CD4-positive, alpha-beta T cell treated with Interleukin-15 for 4 hours (primary cell): ENCODE data around the gene SEMA6C.
"Not testable (repeated sequence)": the region's sequence is repeated elsewhere in the genome, so short reads cannot be mapped to it uniquely, and the experiment has no call there.

Experiments
- DNase-seq: peaks from one replicate; pipeline ENCODE4 v3.0.0-alpha.2; 2020; ENCODE audit warnings: low spot score

The SEMA6C gene

GRCh38 chr1:151146412-151147131, at the start of gene SEMA6C:
Gene SEMA6C, minus strand, starts transcription at chr1:151146631. Its CDS starts 4,010 bp downstream, at chr1:151142621.
- DNase-seq, result peak; percentile 85

DNA sequence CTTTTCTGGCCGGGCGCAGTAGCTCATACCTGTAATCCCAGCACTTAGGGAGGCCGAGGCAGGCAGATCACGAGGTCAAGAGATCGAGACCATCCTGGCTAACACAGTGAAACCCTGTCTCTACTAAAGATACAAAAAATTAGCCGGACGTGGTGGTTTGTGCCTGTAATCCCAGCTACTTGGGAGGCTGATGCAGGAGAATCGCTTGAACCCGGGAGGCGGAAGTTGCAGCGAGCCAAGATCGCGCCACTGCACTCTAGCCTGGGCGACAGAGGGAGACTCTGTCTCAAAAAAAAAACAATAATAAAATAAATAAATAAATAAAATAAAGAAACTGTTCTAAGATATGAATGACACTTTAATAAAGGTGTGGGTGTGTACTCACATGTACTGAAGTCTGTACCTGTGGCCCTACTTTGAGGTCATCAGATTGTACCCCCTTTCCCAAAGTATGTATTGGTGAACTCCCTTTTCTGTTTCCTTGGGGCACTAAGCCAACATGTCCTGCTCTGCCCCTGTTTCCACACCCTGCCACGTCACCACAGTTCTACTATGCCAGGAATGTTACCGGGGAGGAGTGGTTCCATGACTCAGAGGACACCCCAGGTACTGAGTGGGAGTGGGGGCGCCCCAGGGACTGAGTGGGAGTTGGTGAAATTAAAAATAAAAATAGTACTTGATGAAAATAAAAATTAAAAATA, 48.6 kb upstream of the SEMA6C start:
- DNase-seq, result not testable (repeated sequence)

DNA sequence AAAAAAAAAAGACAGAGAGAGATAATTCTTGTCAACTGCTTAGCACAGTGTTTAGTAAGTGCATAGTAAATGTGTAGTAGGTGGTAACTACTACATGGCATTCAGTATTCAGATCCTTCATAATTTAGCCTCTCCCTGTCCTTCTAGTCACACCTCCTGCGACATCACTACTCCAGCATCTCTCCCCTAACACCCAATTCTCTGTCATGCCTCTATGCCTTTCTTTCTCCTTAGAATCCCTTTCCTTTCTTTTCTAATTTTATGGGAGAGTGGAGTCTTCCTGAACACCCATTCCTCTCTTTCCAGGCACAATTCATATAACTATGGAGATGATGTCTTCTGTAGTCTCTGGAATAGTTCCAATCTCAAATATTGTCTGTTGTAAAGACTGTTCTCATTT, 47.4 kb upstream of the SEMA6C start:
- no peak for DNase-seq

- no peak for DNase-seq
Measured at GRCh38 chr1:151193304-151193703, 46.9 kb upstream of the SEMA6C start.

DNA sequence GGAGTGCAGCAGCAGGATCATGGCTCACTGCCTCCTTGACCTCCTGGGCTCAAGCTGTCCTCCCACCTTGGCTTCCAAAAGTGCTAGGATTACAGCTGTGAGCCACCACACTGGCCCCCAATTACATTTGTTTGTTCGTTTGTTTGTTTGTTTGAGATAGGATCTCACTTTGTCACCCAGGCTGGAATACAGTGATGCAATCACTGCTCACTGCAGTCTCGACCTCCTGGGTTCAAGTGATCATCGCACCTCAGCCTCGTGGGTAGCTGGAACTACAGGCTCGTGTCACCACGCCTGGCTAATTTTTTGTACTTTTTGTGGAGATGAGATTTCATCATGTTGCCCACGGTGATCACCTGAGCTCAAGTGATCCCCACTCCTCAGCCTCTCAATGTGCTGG, 45.6 kb upstream of the SEMA6C start:
- DNase-seq, result no peak

- peak; percentile 85 for DNase-seq
Measured at GRCh38 chr1:151189637-151190445, 43.4 kb upstream of the SEMA6C start, which contains the start of gene VPS72. Gene VPS72, minus strand, starts transcription at chr1:151190197. Its CDS starts 76 bp downstream, at chr1:151190121.

GRCh38 chr1:151188667-151189066, 42.2 kb upstream of the SEMA6C start:
- DNase-seq, result not testable (repeated sequence)

- DNase-seq, result no peak
Measured at GRCh38 chr1:151187205-151187604, 40.8 kb upstream of the SEMA6C start.

DNA sequence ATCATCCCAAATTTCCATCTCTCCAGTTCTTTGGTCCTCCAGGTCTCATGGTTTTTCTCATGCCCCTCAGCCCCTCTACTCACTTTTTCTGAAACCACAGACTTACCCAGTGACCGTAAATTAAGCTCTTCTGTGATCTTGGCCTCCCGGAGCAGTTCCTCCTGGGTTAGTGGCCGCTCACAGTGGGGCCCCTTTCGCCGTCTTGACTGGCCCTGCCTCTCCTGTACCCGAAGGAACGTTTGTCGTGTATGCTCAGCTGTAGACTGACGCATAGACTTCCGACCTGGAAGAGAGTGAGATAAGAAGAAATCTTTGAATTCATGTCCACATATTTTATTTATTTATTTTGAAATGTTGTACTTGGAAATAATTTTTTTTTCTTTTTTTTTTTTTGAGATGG, 37.8 kb upstream of the SEMA6C start:
- no peak for DNase-seq

DNA sequence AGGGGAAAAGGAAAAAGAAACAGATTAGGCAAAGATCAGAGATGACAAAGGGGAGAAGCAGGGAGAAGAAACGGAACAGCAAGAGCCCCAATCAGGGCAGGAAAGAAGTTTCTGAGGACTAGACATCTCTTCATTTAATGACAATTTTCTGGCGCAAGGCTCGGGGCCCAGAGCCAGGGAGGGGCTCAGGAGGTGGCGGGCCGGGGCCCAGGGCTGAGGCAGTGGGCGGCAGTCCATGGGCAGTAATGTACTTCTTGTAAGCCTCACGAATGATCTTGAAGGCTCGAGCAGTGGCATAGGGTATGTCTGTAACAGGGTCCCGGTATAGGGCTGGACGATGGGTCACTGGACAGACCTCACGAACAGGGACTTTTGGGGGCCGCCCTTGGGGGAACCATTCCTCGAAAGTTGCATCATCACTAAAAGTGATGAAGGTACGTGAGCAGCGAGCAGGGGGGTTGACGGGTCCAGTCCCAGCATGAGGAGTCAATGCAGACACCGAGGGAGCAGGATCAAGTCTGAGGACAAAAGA, 30.1 kb upstream of the SEMA6C start:
- DNase-seq, result no peak

- no peak for DNase-seq
Measured at GRCh38 chr1:151175863-151176262, 29.4 kb upstream of the SEMA6C start, which contains the start of gene TMOD4. Gene TMOD4, minus strand, starts transcription at chr1:151175981. Its CDS starts 1,106 bp downstream, at chr1:151174875.

GRCh38 chr1:151175041-151175741, 28.8 kb upstream of the SEMA6C start:
- no peak for DNase-seq

DNA sequence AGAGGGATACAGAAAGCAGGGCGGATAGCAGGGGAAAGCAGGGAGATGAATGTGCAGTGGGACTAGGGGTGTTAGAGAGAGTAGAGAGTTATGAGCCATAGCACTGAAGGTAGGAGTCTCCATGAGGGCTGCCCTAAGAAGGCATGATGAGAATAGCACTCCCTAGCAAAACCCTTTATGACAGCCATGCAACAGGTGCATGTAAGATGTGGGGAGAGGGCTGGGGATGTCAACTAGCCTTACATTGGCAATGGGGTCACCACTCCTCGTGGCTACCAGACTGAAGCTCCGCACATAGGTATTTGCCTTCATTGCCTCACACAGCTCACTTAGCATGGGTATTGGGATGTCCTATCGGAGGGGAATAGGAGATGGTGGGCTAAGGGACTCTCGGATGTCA, 24.8 kb upstream of the SEMA6C start:
- no peak for DNase-seq

- DNase-seq, result no peak
Measured at GRCh38 chr1:151167116-151167515, 20.7 kb upstream of the SEMA6C start.

- DNase-seq, result no peak
Measured at GRCh38 chr1:151166505-151166956, 20.1 kb upstream of the SEMA6C start.

DNA sequence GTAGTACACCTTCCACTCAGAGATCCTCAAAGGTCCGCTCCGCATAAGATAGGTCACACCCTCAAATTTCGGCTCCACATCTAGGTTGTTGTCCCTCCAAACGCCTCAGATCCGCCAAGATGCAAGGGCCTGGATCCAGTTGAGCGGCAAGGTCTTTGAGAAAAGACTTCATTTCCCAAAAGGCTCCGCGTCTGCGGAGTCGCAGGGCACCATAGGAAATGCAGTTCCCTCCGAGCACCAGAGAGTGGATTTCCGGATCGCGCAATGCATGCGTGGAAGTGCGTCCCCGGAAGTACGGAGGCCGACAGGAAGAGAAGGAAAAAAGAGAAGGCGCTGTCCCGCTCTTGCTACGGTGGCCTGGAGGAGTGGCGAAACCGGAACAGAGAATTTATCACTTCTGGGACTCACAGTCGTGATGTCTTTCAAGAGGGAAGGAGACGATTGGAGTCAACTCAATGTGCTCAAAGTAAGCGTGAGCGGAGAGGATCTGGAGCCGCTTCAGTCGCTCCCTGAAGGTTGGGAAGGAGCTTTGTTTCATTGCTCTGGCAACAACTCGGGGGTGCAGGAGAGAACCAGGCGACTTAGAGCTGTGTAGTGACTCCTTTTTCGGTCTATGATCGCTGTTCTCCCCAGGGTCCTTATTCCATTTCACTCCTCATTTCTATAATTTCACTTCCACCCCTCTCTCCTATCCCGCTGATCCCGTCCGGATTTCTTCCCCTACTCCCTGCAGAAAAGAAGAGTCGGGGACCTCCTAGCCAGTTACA, 19.5 kb upstream of the SEMA6C start, which contains the start of the genes LYSMD1 and SCNM1:
Gene LYSMD1 (minus strand): TSS at position 165 of the 767 bp plus-strand sequence. CDS start 644 bp downstream, outside the sequence.
Gene SCNM1 (plus strand): TSS at position 407 of the 767 bp plus-strand sequence. CDS start 9 bp downstream, at position 416.
- peak; percentile 98 for DNase-seq

DNA sequence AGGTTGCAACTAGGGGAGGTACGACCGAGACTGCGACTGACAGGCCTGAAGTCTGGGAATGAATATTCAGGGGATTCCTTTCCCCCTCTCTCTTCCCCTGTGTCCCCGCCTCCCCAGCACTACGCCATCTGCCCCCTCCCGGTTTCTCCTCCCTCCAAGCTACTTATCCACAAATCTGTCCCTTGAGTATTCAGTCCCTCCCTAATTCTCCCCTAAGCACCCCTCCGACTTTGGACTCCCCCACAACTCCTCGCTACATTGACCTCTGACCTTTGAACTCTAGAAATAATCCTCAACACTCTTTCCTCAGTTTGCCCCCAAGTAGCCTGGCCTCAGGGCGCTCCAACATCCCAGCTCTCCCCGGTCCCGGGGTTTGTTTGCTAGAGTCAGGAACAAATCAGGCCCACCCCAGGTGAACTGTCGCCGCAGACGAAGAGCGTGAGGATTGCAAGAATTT, 18.9 kb upstream of the SEMA6C start:
- DNase-seq, result no peak

- DNase-seq, result no peak
Measured at GRCh38 chr1:151164732-151165280, 18.4 kb upstream of the SEMA6C start.

DNA sequence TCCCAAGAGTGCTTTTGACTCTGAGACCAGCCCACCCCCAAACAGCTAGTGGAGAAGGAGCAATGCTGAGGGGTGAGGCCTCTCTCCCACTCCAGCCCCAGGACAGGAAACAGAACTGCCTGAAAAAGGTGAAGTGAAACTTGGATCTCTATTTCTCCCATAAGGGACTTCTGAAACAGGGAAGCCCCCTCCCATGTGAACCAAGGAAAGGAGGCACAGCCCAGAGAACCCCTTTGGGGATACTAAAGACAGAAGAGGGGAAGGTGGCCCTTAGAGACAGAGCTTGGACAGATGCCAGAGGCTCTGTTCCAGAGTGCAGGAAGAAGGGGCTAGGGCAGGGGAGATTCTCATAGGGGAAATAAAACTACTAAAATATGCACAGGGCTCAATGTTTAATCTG, 12.9 kb upstream of the SEMA6C start:
- no peak for DNase-seq

DNA sequence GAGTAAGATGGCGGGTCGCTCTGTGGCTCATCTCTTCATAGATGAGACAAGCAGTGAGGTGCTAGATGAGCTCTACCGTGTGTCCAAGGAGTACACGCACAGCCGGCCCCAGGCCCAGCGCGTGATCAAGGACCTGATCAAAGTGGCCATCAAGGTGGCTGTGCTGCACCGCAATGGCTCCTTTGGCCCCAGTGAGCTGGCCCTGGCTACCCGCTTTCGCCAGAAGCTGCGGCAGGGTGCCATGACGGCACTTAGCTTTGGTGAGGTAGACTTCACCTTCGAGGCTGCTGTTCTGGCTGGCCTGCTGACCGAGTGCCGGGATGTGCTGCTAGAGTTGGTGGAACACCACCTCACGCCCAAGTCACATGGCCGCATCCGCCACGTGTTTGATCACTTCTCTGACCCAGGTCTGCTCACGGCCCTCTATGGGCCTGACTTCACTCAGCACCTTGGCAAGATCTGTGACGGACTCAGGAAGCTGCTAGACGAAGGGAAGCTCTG, 12.4 kb upstream of the SEMA6C start:
- DNase-seq, result no peak
